SH-SY5Y (cell line): ENCODE data around the gene ENKD1.

Experiments used
- GATA2 ChIP-seq: IDR thresholded peaks from 2 replicates; pipeline ENCODE4 v1.6.1; 2011; ENCODE audit warnings: mild to moderate bottlenecking, low read depth, low read length
- GATA3 ChIP-seq: IDR thresholded peaks from 2 replicates; pipeline ENCODE4 v1.6.1; 2011; ENCODE audit warnings: low read depth, mild to moderate bottlenecking, low read length, moderate library complexity

- TF ChIP-seq GATA2 (no peak), GATA3 (no peak)
Measured at GRCh38 chr16:67676939-67677338, 10.4 kb upstream of the ENKD1 start.
